Hepatocyte (in vitro differentiated cells): ENCODE results near the gene IL16.

Experiments used
- EZH2 ChIP-seq: fragments of 200-600 bp; sonication (generic); IDR thresholded peaks from 2 replicates; pipeline ENCODE4 v1.6.1; 2016; ENCODE audit warnings: antibody characterized with exemption, mild to moderate bottlenecking, borderline replicate concordance
- EZH2phosphoT487 ChIP-seq: fragments of 200-600 bp; sonication (generic); IDR thresholded peaks from one replicate; pipeline ENCODE4 v1.6.1; 2018; ENCODE audit warnings: antibody characterized with exemption, mild to moderate bottlenecking, low read depth, moderate library complexity; ENCODE audit not compliant: unreplicated experiment, severe bottlenecking
- TF ChIP-seq, protein P1 (sequence below): fragments of 200-600 bp; sonication (generic); IDR thresholded peaks from 2 replicates; pipeline ENCODE4 v1.5.1; 2016; ENCODE audit warnings: antibody characterized with exemption, mild to moderate bottlenecking; ENCODE audit not compliant: poor library complexity

DNA sequence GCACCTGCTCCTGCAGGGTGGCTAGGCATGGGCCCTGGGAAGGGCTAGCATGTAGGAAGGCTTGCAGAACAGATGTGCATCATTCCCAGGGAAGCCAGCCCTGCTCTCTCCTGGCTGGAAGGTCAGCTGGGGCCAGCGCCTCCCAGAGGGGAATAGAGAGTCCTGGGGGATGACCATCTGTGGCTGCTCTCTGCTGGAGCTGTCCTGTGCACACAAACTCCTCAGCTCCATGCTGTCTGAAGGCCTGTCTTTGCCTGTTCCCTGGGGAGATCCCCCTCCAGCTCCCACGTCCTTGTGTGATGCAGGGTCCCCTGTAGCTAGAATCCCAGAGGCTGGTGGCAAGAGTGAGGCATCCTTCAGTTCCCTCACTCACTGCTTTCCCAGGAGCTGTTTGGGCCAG, 19.3 kb downstream of the IL16 start:
- TF ChIP-seq, protein P1, sequence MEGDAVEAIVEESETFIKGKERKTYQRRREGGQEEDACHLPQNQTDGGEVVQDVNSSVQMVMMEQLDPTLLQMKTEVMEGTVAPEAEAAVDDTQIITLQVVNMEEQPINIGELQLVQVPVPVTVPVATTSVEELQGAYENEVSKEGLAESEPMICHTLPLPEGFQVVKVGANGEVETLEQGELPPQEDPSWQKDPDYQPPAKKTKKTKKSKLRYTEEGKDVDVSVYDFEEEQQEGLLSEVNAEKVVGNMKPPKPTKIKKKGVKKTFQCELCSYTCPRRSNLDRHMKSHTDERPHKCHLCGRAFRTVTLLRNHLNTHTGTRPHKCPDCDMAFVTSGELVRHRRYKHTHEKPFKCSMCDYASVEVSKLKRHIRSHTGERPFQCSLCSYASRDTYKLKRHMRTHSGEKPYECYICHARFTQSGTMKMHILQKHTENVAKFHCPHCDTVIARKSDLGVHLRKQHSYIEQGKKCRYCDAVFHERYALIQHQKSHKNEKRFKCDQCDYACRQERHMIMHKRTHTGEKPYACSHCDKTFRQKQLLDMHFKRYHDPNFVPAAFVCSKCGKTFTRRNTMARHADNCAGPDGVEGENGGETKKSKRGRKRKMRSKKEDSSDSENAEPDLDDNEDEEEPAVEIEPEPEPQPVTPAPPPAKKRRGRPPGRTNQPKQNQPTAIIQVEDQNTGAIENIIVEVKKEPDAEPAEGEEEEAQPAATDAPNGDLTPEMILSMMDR, result no peak
- TF ChIP-seq EZH2 (no peak), EZH2phosphoT487 (no peak)
